GM19463 (cell line): ENCODE results near the gene IL12RB1.

ENCODE experiments used
- ATAC-seq: cut with Tn5 transposase; IDR thresholded peaks from one replicate; pipeline ENCODE4 v1.9.1; 2021; ENCODE audit warnings: mild to moderate bottlenecking, moderate library complexity; ENCODE audit not compliant: unreplicated experiment

IL12RB1 gene

DNA sequence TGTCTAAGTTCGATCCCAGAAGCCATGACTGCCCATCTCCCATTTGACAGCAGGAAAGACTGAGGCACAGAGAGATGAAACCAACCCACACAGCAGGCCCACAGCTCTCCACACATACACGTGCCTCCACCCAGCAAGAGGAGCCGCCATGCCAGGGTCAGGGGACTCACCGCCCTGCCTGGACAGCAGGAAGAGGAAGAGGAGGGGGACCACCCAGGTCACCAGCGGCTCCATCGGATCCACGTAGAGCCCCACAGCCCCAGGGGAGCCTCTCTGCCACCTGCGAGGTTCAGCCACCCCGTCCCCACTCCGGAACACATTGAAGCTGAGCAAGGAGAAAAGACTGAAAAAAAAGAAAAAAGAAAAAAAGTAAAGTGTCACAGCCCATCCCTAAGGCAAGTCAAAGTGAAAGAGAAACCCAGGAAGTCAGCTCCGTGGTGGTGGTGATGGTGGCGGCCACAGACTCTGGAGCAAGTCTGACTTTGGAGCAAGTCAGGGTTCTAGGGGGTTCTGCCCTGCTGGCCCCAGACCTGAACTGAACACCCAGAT lies at the start of gene IL12RB1:
Gene IL12RB1 (minus strand): TSS at position 345 of the 549 bp plus-strand sequence. CDS start 111 bp downstream, at position 234.
- ATAC-seq = no peak

DNA sequence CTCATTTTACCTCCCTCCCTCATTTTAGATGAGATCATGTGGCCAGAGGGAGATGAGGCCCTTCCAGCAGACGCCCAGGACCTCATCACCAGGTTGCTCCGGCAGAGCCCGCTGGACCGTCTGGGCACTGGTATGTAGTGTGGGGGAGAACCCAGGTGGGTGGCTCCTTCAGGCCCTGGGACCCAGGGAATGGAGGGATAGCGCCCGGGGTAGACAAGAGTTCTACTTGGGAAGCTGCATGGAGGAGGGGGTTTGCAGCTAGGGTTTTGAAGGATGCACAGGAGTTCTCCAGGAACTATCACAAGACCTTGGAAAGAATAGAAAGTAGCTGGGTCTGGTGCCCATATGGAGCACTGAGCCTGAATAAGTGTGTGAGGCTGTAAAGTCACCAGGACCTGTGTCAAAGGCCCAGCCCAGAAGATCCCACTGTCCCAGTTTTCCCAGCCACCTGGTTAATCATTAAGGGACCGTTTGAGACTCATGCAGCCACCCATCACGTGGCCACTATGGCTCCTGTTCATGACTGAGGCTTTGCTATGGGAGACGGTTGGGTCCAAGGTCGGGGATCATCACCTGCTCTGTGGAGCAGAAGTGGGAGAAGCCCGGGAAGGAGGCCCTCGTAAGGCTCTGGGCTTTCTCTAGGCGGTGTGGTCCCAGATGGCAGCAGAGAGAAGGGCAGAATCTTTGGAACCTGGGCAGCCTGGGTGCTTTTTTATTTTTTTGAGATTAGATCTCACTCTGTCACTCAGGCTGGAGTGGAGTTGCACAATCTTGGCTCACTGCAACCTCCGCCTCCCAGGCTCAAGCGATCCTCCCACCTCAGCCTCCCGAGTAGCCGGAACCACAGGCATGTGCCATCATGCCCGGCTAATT lies 49.2 kb upstream of the IL12RB1 start:
- no peak for ATAC-seq

DNA sequence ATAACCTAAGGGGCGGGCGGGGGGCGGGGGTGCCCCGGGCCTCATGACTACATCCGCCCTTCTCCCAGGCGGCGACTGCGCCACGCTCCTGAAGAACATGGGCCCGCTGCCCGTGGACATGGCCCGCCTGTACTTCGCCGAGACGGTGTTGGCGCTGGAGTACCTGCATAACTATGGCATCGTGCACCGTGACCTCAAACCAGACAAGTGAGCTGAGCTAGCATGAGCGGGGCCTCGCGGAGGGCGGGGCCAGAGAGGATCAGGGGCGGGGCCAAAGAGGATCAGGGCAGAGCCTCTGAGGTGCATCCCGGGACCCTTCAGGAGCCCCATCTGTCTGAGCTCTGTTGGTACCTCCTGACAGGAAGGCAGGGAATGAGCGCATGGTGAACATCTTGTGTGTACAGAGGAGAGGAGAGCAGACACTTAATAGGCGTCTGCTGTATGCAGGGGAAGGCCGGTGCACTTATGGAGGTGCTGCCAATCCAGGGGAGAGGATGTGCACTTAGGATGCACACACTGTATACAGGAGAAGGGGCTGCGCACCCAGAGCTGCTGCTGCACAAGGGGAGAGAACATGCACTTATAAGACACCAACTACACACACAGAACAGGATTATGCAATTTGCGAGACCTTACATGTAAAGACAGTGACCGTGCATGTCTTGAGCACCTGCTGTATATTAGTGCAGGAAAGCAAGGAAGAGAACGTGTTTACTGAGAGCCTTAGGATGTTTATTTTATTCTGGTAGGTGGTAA lies 45.3 kb upstream of the IL12RB1 start:
- ATAC-seq = no peak

DNA sequence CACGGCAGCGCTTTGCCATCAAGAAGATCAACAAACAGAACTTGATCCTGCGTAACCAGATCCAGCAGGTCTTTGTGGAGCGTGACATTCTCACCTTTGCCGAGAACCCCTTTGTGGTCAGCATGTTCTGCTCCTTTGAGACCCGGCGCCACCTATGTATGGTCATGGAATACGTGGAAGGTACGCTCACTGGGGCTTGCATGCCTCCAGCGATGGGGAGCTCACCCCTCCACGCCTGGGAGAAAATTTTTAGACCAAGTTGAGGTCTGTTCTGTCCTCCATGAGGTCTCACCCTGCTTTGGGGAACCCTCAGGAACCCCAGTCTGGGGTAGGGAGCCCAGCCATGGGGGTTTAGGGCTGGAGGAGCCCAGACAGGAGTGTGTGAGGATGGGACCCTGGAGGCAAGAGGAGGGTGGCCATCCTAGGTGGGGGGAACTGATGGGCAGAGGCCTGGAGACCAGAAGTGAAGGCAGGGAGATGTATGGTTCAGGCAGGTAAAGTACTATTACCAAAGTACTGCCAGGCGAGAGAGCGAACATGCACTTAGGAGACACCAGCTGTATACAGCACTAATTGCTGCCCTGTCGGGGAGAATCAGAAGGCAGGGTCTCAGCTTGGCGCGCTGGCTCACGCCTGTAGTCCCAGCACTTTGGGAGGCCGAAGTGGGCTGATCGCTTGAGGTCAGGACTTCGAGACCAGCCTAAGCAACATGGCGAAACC lies 43.9 kb upstream of the IL12RB1 start:
- no peak for ATAC-seq

DNA sequence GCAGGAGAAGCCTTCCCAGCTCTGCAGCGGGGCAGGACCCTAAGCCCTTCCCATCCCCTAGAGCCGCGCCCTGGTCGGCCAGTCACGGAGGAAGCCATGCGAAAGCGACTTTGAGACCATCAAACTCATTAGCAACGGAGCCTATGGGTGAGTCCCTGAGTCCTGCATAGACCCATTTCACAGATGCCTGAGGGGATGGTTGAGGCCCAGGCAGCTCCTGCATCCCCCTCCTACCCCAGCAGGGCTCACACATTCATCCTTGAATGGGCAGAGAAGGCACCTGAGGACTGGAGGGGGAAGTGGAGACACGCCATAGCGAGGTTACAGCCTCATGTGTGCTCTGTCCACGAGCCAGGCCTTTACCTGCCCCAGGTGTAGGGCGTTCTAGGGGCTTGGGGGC lies 42.1 kb upstream of the IL12RB1 start:
- ATAC-seq = no peak

DNA sequence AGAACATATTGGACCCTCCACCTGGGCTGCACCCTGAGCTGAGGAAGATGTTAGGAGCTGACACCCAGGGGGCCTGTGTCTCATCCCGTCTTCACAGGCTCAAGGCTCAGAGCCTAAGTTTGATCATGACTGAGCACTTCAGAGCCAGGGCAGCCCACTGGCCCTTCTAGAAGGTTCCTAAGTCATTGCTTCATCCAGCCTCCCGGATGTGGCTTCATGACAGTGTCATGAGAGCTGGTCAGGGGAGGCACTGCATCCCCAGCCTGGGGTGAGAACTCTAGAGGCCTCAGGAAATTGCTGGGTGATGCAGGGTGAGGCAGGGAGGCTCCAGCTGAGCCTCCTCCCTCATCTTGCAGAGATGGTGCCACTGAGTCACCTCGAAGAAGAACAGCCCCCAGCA lies 41.3 kb upstream of the IL12RB1 start:
- ATAC-seq = no peak

DNA sequence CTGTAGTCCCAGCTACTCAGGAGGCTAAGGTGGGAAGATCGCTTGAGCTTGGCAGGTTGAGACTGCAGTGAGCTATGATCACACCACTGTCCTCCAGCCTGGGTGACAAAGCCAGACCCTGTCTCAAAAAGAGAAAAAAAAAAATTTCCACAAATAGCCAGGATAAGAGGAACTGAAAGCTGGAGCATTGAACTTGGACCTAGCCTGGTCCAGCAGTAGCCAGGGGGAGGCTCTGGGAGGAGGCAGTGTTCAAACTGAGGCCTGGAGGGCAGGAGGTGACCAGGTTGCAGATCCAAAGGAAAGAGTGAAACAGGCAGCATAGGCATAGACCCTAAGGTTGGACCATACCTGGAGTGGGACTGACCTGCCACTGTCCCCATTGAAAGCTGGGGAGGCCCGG lies 39.4 kb upstream of the IL12RB1 start:
- ATAC-seq = no peak

DNA sequence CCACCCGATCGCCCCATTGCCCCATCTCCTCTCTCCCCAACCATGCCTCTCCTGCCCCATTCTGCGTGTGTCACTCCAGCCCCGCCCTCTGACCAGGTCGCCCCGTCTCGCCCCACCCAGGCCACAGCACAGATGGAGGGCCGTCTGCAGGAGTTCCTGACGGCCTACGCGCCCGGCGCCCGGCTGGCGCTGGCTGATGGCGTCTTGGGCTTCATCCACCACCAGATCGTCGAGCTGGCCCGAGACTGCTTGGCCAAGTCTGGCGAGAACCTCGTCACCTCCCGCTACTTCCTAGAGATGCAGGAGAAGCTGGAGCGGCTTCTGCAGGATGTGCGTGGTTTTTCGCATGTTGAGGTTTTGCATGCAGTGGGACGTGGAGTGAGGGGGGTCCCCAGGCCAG lies 37.1 kb upstream of the IL12RB1 start:
- no peak for ATAC-seq

DNA sequence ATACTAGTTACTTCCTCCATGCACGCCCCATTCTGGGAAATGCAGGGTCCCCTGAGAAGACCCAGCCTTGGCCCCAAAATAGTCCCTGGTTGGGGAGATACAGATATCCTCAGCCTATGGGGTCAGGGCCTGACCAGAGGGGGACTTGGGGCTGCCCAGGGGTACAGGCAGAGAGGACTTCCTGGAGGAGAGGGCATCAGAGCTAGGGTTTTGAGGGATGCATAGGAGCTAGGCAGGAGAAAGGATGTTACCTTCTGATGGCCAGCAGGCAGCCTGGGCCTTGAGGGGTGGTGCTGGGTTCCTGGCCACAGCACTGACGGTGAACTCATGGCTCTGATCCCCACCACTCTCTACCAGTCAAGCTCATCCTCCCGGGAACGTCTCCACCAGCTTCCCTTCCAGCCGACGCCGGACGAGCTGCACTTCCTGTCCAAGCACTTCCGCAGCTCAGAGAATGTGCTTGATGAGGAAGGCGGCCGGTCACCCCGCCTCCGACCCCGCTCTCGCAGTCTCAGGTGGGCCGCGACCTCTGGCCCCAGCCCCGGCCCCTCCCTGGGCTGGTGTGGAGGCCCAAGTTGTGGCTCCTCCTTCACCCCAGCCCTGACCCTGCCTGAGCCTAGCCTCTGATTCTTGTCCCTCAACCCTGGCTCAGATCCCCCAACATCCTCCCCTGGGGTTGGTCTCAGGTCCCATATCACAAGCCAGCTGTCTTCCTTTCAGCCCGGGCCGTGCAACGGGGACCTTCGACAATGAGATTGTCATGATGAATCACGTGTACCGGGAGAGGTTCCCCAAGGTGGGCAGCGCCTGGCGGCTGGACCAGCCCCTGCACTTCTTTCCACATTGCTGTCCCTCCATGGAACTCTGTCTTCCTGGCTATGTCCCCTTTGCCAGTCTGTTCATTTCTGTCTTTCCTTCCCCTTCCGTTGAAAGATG lies 36.4 kb upstream of the IL12RB1 start:
- no peak for ATAC-seq

DNA sequence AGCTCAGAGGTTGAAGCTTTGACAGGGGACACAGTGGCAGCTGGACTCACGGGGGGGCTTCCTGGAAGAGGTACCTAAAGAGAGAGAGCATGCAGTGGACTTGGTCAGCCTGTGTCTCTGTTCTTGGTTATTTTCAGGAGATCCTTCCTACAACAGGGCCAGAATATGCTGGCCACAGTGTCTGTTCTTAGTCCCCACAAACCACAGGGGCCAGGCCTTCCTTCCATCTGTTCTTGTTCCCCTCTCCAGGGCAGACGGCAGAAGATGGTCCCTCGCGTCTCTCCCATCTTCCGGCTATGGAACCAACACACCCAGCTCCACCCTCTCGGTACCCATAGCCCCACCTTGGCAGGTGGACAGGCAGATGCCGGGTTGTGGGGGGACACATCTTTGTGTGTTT lies 35.7 kb upstream of the IL12RB1 start:
- no peak for ATAC-seq

DNA sequence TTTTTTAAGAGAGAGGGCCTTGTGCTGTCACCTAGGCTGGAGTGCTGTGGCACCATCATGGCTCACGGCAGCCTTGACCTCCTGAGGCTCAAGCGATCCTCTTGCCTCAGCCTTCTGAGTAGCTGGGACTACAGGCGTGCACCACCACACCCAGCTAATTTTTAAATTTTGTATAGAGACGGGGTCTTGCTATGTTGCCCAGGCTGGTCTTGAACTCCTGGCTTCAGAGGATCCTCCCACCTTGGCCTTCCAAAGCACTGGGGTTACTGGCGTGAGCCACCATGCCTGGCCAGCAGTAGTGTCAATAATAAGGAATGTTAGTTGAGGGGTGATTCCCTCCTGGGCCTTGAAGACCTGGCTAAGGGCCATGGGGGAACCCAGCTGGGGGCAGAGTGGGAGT lies 34.4 kb upstream of the IL12RB1 start:
- ATAC-seq = no peak

DNA sequence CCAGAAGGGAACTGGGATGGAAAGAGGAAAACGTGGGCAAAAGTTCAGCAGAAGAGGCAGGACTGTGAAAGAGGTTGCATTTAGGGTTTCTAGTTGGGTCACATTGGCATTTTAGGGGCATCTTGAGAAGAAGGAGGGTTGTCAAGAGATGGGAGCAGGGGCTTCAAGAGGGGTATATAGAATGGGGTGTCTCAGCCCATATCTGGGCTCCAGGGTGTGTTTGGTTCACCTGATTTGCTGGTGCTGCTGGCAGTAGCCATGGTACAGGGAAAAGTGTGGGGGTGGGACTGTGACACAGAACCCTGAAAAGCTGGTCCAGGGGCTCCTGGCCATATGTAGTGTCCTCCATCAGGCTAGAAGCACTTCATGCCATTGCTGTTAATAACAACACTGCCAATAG lies 33.4 kb upstream of the IL12RB1 start:
- ATAC-seq = no peak

DNA sequence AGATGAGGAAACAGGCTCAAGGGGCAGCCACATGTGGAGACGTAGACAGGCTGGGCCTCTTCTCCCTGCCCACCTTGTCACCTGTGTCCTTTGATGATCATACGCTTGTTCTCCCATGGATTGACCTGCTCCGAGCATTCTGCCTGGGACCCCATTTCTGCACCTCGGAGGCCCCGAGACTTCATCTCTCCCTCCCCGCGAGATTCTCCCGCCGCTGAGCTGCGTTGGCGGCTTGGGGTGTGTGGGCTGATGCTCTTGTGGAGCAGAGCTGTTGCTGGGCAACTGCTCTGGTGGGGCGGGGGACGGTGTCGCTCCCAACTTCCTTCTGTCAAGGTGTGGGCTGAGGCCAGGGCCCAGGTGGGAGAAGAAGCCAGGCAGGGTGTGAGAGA lies 33.0 kb upstream of the IL12RB1 start:
- no peak for ATAC-seq

DNA sequence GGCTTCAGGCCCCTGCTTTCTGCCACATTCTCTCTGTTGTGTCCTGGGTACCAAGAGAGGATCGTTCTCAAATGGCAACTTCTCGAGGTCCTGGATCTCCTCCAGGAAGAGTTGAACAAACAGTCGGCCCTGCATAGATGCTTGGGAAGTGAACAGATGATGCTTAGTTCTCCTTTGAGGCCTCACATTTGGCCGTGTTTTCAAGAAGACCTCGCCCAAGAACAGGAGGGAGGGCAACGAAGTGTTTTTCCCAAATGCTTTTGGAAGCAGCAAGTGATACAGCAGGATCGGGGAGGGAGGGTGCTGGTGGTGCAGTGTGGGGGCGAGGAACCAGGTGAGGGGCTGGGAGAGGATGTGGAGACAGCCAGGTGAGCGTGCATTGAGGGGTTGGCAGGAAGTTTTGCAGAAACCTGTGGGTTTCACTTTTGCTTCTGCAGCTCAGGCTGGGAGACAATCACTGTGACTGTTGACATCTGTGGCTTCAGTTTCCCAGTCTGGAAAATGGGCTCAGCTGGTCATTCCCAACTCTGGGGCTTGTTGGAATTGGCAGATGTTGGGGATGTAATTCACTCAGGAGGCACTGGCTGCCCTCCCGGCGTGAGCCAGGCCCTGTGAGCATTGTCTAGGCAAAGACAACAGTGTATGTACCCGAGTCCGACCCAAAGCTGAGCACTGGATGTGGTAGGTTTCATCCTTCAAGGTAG lies 32.4 kb upstream of the IL12RB1 start:
- ATAC-seq = no peak

DNA sequence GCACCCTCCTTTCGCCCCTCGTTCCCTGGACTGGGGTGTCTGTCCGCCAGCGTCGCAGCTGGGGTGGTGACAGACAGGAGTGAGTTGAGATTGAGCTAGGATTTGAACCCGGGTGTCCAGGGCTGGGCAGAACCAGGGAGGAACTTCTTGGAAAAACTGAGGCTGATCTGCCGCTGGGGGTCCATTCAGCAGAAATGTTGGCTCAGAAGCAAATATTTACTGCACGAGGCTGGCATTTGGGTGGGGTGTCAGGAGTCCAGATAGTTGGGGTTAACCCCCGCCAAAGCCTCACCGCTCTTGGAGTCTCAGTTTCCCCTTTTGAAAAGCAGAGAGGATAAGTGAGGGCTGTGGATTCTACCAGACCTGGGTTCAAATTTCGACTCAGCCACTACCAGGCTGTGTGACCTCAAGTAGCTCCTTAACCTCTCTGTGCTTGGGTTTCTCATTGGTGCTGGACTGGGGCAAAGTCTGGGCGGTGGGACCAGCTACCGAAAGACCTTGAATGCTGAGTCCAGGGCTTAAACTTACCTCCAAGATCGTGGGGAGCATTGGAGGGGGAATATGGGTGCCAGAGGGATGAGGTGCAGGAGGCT lies 31.8 kb upstream of the IL12RB1 start:
- no peak for ATAC-seq

DNA sequence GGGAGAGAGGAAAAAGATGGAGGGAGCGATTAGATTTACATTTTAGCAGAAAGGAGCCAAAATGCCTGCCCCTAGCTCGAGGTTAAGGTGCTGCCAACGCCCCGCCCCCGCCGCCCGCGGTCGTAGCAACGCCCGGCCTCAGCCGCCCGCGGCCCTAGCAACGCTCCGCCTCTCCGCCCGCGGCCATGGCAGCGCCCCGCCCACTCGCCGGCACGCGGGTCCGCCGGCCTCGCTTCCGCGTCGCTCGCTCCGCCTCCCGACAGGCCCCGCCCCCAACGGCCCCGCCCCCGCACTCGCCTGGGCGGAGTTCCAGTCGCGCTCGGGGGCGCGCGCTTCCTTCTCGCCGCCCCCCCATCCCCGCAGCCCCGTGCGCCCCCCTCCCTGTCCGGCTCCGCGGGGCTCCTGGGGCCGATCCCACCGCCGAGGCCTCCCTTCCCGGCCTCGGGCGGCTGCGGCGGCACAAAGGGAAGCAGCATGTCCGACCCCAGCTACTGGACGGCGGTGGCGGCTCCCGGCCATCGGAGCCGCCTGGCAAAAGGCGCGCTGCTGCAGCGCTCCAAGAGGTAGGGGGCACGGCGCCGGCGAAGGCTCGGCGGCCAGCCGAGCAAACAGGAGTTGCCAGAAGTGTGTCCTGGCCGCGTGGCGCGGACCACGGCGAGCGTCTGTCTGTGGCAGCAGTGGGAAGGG lies 31.1 kb upstream of the IL12RB1 start:
- peak; percentile 91 for ATAC-seq

DNA sequence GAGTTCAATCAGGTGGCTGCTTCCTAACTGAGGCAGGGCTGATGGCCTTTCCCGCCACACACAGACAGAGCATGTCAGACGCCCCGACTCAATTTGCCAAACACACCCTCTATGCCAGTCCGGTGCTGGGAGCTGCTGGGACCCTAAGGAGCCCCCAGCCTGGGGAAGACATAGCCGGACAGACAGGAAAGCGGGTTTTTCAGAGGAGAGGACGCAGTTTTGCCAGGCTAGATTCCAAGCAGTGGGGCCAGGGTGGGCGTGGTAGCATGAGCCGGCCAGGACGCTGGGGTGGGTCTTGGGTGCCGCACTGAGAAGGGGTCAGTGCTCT lies 30.6 kb upstream of the IL12RB1 start:
- ATAC-seq = no peak

DNA sequence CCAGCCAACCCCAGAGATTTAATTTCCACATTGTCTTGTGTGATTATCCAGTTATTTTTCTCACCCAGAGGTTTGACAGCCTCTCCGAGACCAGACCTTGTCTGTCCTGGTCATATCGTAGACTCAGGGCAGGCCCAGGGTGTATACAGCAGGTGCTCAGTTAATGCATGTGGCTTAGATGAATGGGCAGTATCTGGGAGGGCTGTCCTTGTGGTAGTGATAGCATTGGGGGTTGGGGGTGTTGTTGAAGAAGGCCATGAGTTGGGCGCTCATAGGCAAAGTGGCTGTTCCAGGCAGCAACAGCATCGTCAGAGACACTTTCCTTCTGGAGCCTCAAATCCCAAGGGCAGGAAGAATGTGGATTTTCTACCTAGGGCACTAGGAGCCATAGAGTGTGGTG lies 27.7 kb upstream of the IL12RB1 start:
- ATAC-seq = no peak

DNA sequence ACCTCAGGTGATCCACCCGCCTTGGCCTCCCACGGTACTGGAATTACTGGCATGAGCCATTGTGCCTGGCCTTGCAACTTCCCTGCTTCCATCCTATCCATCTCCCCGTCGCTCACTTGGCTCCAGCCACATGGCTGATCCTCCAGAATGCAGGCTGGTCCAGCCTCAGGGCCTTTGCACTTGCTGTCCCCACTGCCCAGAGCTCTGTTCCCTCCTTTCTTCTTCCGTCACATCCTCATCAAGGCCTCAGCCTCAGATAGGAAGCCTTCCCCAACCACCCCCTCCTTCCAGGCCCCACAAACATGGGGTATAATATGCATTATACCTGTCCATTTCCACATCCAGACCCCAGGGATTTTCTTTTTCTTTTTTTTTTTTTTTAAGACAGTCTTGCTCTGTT lies 27.1 kb upstream of the IL12RB1 start:
- no peak for ATAC-seq
